ENCODE data around the gene ANXA1. TPM values are rescaled to one million over a fixed set of nuclear protein-coding genes. Genes with fewer than 3 reads are reported as not detected.

The ANXA1 gene
- total and polyA plus RNA-seq, 2 experiments from 2014 or later, result 1,002 to 1,010 TPM

- H3K4me3 ChIP-seq, result peak overlapping the region; percentile 40
- peaks cover 77% of the 10 kb centered on the region for H3F3A ChIP-seq (ENCODE audit: insufficient read depth)
- no peak for DNase-seq
- H3K4me1 ChIP-seq (ENCODE audit: insufficient read depth), result peaks cover 44% of the 10 kb centered on the region
- H3K9me3 ChIP-seq (ENCODE audit: low read depth), result no peaks in the 10 kb centered on the region
- TF ChIP-seq EZH2phosphoT487 (IDR thresholded peaks at IDR 0.05; ENCODE audit: insufficient read depth, low read depth) (no peak), EZH2 (IDR thresholded peaks at IDR 0.05; ENCODE audit: insufficient read depth, poor library complexity, severe bottlenecking) (no peak)
- no peaks in the 10 kb centered on the region for H3K27me3 ChIP-seq (replicated peaks; ENCODE audit: insufficient read depth)
- no peaks in the 10 kb centered on the region for H3K9me2 ChIP-seq (ENCODE audit: insufficient read depth)
- peaks cover 63% of the 10 kb centered on the region for H3K36me3 ChIP-seq (ENCODE audit: low read depth)
- peaks cover 39% of the 10 kb centered on the region for H4K20me1 ChIP-seq (ENCODE audit: insufficient read depth)
- in situ Hi-C loops (cut with MboI), result no loop called here
- H3K9ac ChIP-seq, result peak overlapping the region; percentile 22
- H2AFZ ChIP-seq, result no peak overlapping the region
- peak overlapping the region; percentile 34 for H3K27ac ChIP-seq
- peak overlapping the region; percentile 89 for H3K4me2 ChIP-seq (ENCODE audit: unreplicated experiment)
- H3K79me2 ChIP-seq (ENCODE audit: insufficient read depth), result peaks cover 100% of the 10 kb centered on the region
Measured at GRCh38 chr9:73156865-73157187, 5.2 kb downstream of the ANXA1 start.

GRCh38 chr9:73157811-73158210, 6.1 kb downstream of the ANXA1 start:
- H3K36me3 ChIP-seq (ENCODE audit: low read depth), result peaks cover 73% of the 10 kb centered on the region
- WGBS, 2 experiments (ENCODE audit: low coverage in 1 of 2, low lambda C conversion rate in 2 of 2, missing lambda C conversion rate in 2 of 2), result 20 to 38% methylated on average over 2 of the region's 2 CpGs
- H3K27me3 ChIP-seq (replicated peaks; ENCODE audit: insufficient read depth), result no peaks in the 10 kb centered on the region
- peak overlapping the region; percentile 23; the same call in 1 of the 2 replicates for H3K9ac ChIP-seq
- TF ChIP-seq EZH2 (IDR thresholded peaks at IDR 0.05; ENCODE audit: insufficient read depth, poor library complexity, severe bottlenecking), result no peak
- TF ChIP-seq EZH2phosphoT487 (IDR thresholded peaks at IDR 0.05; ENCODE audit: insufficient read depth, low read depth), result no peak
- H4K20me1 ChIP-seq (ENCODE audit: insufficient read depth), result peaks cover 39% of the 10 kb centered on the region
- peaks cover 44% of the 10 kb centered on the region for H3K4me1 ChIP-seq (ENCODE audit: insufficient read depth)
- H3K9me2 ChIP-seq (ENCODE audit: insufficient read depth), result no peaks in the 10 kb centered on the region
- H3K9me3 ChIP-seq (ENCODE audit: low read depth), result no peaks in the 10 kb centered on the region
- in situ Hi-C loops (cut with MboI), result no loop called here
- H3K79me2 ChIP-seq (ENCODE audit: insufficient read depth), result peaks cover 100% of the 10 kb centered on the region
- DNase-seq, result peak; percentile 53
- peak overlapping the region; percentile 89 for H3K4me2 ChIP-seq (ENCODE audit: unreplicated experiment)
- peaks cover 74% of the 10 kb centered on the region for H3F3A ChIP-seq (ENCODE audit: insufficient read depth)
- H3K27ac ChIP-seq, result peak overlapping the region; percentile 34
- peak overlapping the region; percentile 34; the same call in 1 of the 2 replicates for H3K4me3 ChIP-seq
- H2AFZ ChIP-seq, result no peak overlapping the region

DNA sequence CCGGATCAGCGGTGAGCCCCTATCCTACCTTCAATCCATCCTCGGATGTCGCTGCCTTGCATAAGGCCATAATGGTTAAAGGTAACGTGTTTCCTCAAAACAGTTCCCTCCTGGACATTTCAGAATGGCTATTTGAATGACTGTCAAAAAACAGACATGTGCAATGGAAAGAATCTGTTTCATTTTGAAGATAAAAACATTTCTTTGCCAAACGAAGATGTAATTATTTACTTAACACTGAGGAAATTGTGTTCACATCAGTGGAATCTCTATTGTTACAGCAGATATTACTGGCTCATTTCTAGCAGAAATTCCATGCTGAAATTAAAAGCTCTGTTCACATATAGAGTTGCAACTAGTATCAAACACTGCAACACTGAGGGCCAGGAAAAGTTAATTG, 7.1 kb downstream of the ANXA1 start:
- Histone ChIP-seq H3K79me2 (ENCODE audit: insufficient read depth) (peaks cover 100% of the 10 kb centered on the region), H3K36me3 (ENCODE audit: low read depth) (peaks cover 82% of the 10 kb centered on the region), H3K9ac (no peak overlapping the region), H3K9me3 (ENCODE audit: low read depth) (no peaks in the 10 kb centered on the region), H3K4me3 (0 out of 2 replicates have a peak overlapping the region, but pooled peaks have one; percentile 34), H2AFZ (no peak overlapping the region), H3F3A (ENCODE audit: insufficient read depth) (peaks cover 74% of the 10 kb centered on the region), H3K4me2 (ENCODE audit: unreplicated experiment) (no peak overlapping the region), H4K20me1 (ENCODE audit: insufficient read depth) (peaks cover 39% of the 10 kb centered on the region), H3K27ac (peak overlapping the region; percentile 34), H3K27me3 (replicated peaks; ENCODE audit: insufficient read depth) (no peaks in the 10 kb centered on the region), H3K9me2 (ENCODE audit: insufficient read depth) (no peaks in the 10 kb centered on the region), H3K4me1 (ENCODE audit: insufficient read depth) (peaks cover 44% of the 10 kb centered on the region)
- WGBS, 2 experiments (ENCODE audit: low coverage in 1 of 2, low lambda C conversion rate in 2 of 2, missing lambda C conversion rate in 2 of 2), result 82 to 85% methylated on average over 6 of the region's 6 CpGs
- no peak for DNase-seq
- TF ChIP-seq EZH2 (IDR thresholded peaks at IDR 0.05; ENCODE audit: insufficient read depth, poor library complexity, severe bottlenecking), result no peak
- TF ChIP-seq EZH2phosphoT487 (IDR thresholded peaks at IDR 0.05; ENCODE audit: insufficient read depth, low read depth), result no peak
- in situ Hi-C loops (cut with MboI), result no loop called here

GRCh38 chr9:73160868-73161267, 9.2 kb downstream of the ANXA1 start:
- Histone ChIP-seq H3K9me2 (ENCODE audit: insufficient read depth) (no peaks in the 10 kb centered on the region), H3K27me3 (replicated peaks; ENCODE audit: insufficient read depth) (no peaks in the 10 kb centered on the region), H3K4me2 (ENCODE audit: unreplicated experiment) (no peak overlapping the region), H3K79me2 (ENCODE audit: insufficient read depth) (peaks cover 88% of the 10 kb centered on the region), H3K4me1 (ENCODE audit: insufficient read depth) (peaks cover 27% of the 10 kb centered on the region), H3K27ac (peak overlapping the region; percentile 17; the same call in 1 of the 2 replicates), H2AFZ (no peak overlapping the region), H3K4me3 (no peak overlapping the region), H3K9me3 (ENCODE audit: low read depth) (no peaks in the 10 kb centered on the region), H3F3A (ENCODE audit: insufficient read depth) (peaks cover 76% of the 10 kb centered on the region), H4K20me1 (ENCODE audit: insufficient read depth) (peaks cover 43% of the 10 kb centered on the region), H3K9ac (no peak overlapping the region), H3K36me3 (ENCODE audit: low read depth) (peaks cover 89% of the 10 kb centered on the region)
- WGBS, 2 experiments (ENCODE audit: low coverage in 1 of 2, low lambda C conversion rate in 2 of 2, missing lambda C conversion rate in 2 of 2), result 97 to 99% methylated on average over 5 of the region's 5 CpGs
- in situ Hi-C loops (cut with MboI), result loop anchor here (5.0 kb wide), 1 partner anchor 54 kb away; no protein-coding TSS in a partner anchor
- TF ChIP-seq EZH2phosphoT487 (IDR thresholded peaks at IDR 0.05; ENCODE audit: insufficient read depth, low read depth) (no peak), EZH2 (IDR thresholded peaks at IDR 0.05; ENCODE audit: insufficient read depth, poor library complexity, severe bottlenecking) (no peak)
- no peak for DNase-seq
